IMR-90 (cell line): ENCODE results near the gene GFI1. TPM values are rescaled to one million over a fixed set of nuclear protein-coding genes. Genes with fewer than 3 reads are reported as not detected.

Experiments used
- ATAC-seq: fragments of 200-7000 bp; cut with Tn5 transposase; 2 replicates; pipeline ENCODE4 v1.9.1; 2020; ENCODE audit warnings: low read depth, mild to moderate bottlenecking, moderate library complexity
- BruUV-seq: library from RNA; stranded (reverse); fragments of 400-500 nt; replicated peaks from 2 replicates; lab custom pipeline; 2021; lab: Mats Ljungman, UMichigan
- CTCF ChIA-PET: fragments of 300-600 bp; formaldehyde crosslinking; extraction: SDS; loops from one replicate; lab custom pipeline; 2021; ENCODE audit warnings: antibody characterized with exemption; lab: Yijun Ruan, JAX
- POLR2A ChIA-PET: fragments of 300-600 bp; sonication (Branson Sonifier 250); formaldehyde crosslinking; loops from one replicate; lab custom pipeline; 2022; ENCODE audit warnings: antibody characterized with exemption; ENCODE audit not compliant: unreplicated experiment; lab: Charles Lee
- DNase-seq: peaks from one replicate; pipeline ENCODE4 v3.0.0; 2013
- H2AFZ ChIP-seq: replicated peaks from 2 replicates; pipeline ENCODE3; 2013; ENCODE audit warnings: low read length, mild to moderate bottlenecking; ENCODE audit not compliant: poor library complexity
- H2AK5ac ChIP-seq: 2 replicates; pipeline ENCODE4 v1.6.1; 2013; ENCODE audit warnings: low read depth, low read length, inconsistent platforms
- H2AK9ac ChIP-seq: replicated peaks from 2 replicates; pipeline ENCODE3; 2013; ENCODE audit warnings: mild to moderate bottlenecking, low read depth, low read length, moderate library complexity; ENCODE audit not compliant: poor library complexity
- H2BK120ac ChIP-seq: 2 replicates; pipeline ENCODE4 v1.6.1; 2013; ENCODE audit warnings: low read depth, low read length, inconsistent platforms
- H2BK15ac ChIP-seq: 3 replicates; pipeline ENCODE4 v1.6.1; 2013; ENCODE audit warnings: low read depth, low read length, inconsistent platforms
- H2BK20ac ChIP-seq: 2 replicates; pipeline ENCODE4 v1.6.1; 2013; ENCODE audit warnings: low read depth, mild to moderate bottlenecking, inconsistent platforms, low read length, moderate library complexity
- H2BK5ac ChIP-seq: 2 replicates; pipeline ENCODE4 v1.6.1; 2013; ENCODE audit warnings: mild to moderate bottlenecking, low read depth, low read length, inconsistent platforms; ENCODE audit not compliant: poor library complexity, severe bottlenecking
- H3K14ac ChIP-seq: replicated peaks from 2 replicates; pipeline ENCODE4 v1.6.1; 2013; ENCODE audit warnings: low read depth, low read length, inconsistent platforms
- H3K18ac ChIP-seq: 2 replicates; pipeline ENCODE4 v1.6.1; 2013; ENCODE audit warnings: low read depth, low read length, control low read depth
- H3K23ac ChIP-seq: 2 replicates; pipeline ENCODE4 v1.6.1; 2013; ENCODE audit warnings: low read depth, low read length, inconsistent platforms
- H3K27ac ChIP-seq: 2 replicates; pipeline ENCODE4 v1.5.1; 2013; ENCODE audit warnings: mild to moderate bottlenecking, control low read depth, low read length; ENCODE audit not compliant: insufficient read depth
- H3K27me3 ChIP-seq: 2 replicates; pipeline ENCODE4 v1.6.1; 2013; ENCODE audit warnings: low read length; ENCODE audit not compliant: control insufficient read depth, insufficient read depth
- H3K36me3 ChIP-seq: 2 replicates; pipeline ENCODE4 v1.6.1; 2013; ENCODE audit warnings: low read length, mixed read lengths; ENCODE audit not compliant: control insufficient read depth, insufficient read depth
- H3K4ac ChIP-seq: 2 replicates; pipeline ENCODE4 v1.6.1; 2013; ENCODE audit warnings: low read depth, low read length, inconsistent platforms
- H3K4me1 ChIP-seq: 2 replicates; pipeline ENCODE4 v1.6.1; 2013; ENCODE audit warnings: low read length, mixed read lengths; ENCODE audit not compliant: control insufficient read depth, insufficient read depth
- H3K4me2 ChIP-seq: 2 replicates; pipeline ENCODE4 v1.6.1; 2013; ENCODE audit warnings: low read depth, mild to moderate bottlenecking, control low read depth, low read length, moderate library complexity
- H3K4me3 ChIP-seq: 2 replicates; pipeline ENCODE4 v1.5.1; 2013; ENCODE audit warnings: low read depth, mild to moderate bottlenecking, control low read depth, low read length, moderate library complexity; ENCODE audit not compliant: insufficient read depth
- H3K56ac ChIP-seq: 2 replicates; pipeline ENCODE4 v1.6.1; 2013; ENCODE audit warnings: low read length, inconsistent platforms; ENCODE audit not compliant: insufficient read depth; ENCODE audit errors: extremely low read depth
- H3K79me1 ChIP-seq, 2 experiments: 2 replicates each; pipeline ENCODE4 v1.6.1; 2013; ENCODE audit warnings: low read length in 2 of 2, inconsistent platforms in 1 of 2, low read depth in 1 of 2
- H3K9ac ChIP-seq: 2 replicates; pipeline ENCODE4 v1.6.1; 2013; ENCODE audit warnings: low read depth, low read length, control low read depth
- H3K9me1 ChIP-seq: 2 replicates; pipeline ENCODE4 v1.6.1; 2013; ENCODE audit warnings: low read length, inconsistent platforms; ENCODE audit not compliant: insufficient read depth
- H3K9me3 ChIP-seq: 2 replicates; pipeline ENCODE4 v1.6.1; 2013; ENCODE audit warnings: low read length; ENCODE audit not compliant: control insufficient read depth, insufficient read depth
- H4K20me1 ChIP-seq: 2 replicates; pipeline ENCODE4 v1.6.1; 2013; ENCODE audit warnings: low read length, inconsistent platforms; ENCODE audit not compliant: insufficient read depth
- H4K5ac ChIP-seq: 2 replicates; pipeline ENCODE4 v1.6.1; 2013; ENCODE audit warnings: mild to moderate bottlenecking, low read depth, low read length, control low read depth
- H4K8ac ChIP-seq, 2 experiments: 2 replicates each; pipeline ENCODE4 v1.6.1; 2013; ENCODE audit warnings: low read depth in 2 of 2, low read length in 2 of 2, control low read depth in 1 of 2, inconsistent platforms in 1 of 2
- H4K91ac ChIP-seq: 2 replicates; pipeline ENCODE4 v1.6.1; 2013; ENCODE audit warnings: low read depth, low read length, inconsistent platforms; ENCODE audit not compliant: insufficient read depth
- BHLHE40 ChIP-seq: fragments of 150-350 bp; IDR thresholded peaks from 2 replicates; pipeline ENCODE4 v1.6.1; 2016; ENCODE audit warnings: mild to moderate bottlenecking, low read depth, low read length
- CEBPB ChIP-seq: IDR thresholded peaks from 2 replicates; pipeline ENCODE4 v1.6.1; 2012; ENCODE audit warnings: low read depth, low read length, improper control_type of control experiment
- CHD1 ChIP-seq: IDR thresholded peaks from 2 replicates; pipeline ENCODE4 v1.6.1; 2012; ENCODE audit warnings: low read depth, low read length, improper control_type of control experiment
- FOS ChIP-seq: fragments of 150-350 bp; IDR thresholded peaks from 2 replicates; pipeline ENCODE4 v1.6.1; 2016; ENCODE audit warnings: low read depth, low read length
- MAFK ChIP-seq: IDR thresholded peaks from 2 replicates; pipeline ENCODE4 v1.6.1; 2012; ENCODE audit warnings: low read depth, low read length, improper control_type of control experiment
- MAZ ChIP-seq: IDR thresholded peaks from 2 replicates; pipeline ENCODE4 v1.6.1; 2012; ENCODE audit warnings: low read depth, mild to moderate bottlenecking, low read length, improper control_type of control experiment, moderate library complexity, borderline replicate concordance
- MXI1 ChIP-seq: IDR thresholded peaks from 2 replicates; pipeline ENCODE4 v1.6.1; 2012; ENCODE audit warnings: low read depth, mild to moderate bottlenecking, low read length, moderate library complexity, borderline replicate concordance
- NFE2L2 ChIP-seq: fragments of 150-350 bp; IDR thresholded peaks from 2 replicates; pipeline ENCODE4 v1.6.1; 2016; ENCODE audit warnings: low read depth, mild to moderate bottlenecking, low read length
- POLR2A ChIP-seq: IDR thresholded peaks from 2 replicates; pipeline ENCODE4 v1.6.1; 2012; ENCODE audit warnings: mild to moderate bottlenecking, low read depth, low read length
- RAD21 ChIP-seq: IDR thresholded peaks from 2 replicates; pipeline ENCODE4 v1.6.1; 2012; ENCODE audit warnings: low read length, improper control_type of control experiment
- RCOR1 ChIP-seq: IDR thresholded peaks from 2 replicates; pipeline ENCODE4 v1.6.1; 2012; ENCODE audit warnings: mild to moderate bottlenecking, low read length, improper control_type of control experiment; ENCODE audit not compliant: insufficient replicate concordance
- RFX5 ChIP-seq: IDR thresholded peaks from 2 replicates; pipeline ENCODE4 v1.8.0; 2012; ENCODE audit warnings: low read depth, mild to moderate bottlenecking, low read length, moderate library complexity
- SMC3 ChIP-seq: fragments of 150-350 bp; IDR thresholded peaks from 2 replicates; pipeline ENCODE4 v1.6.1; 2016; ENCODE audit warnings: low read depth, mild to moderate bottlenecking, antibody characterized with exemption, low read length, moderate library complexity
- WGBS, 2 experiments: methylation state at CpG; one replicate each; pipeline versions ENCODE4 v1.1.5 to v1.1.7; 2013; ENCODE audit warnings: missing lambda C conversion rate in 2 of 2; ENCODE audit not compliant: insufficient read length in 1 of 2; ENCODE audit errors: extremely low coverage in 2 of 2; 5-methylcytosine and 5-hydroxymethylcytosine counted together
- dilution Hi-C: fragments of 300-500 bp; cut with HindIII; formaldehyde crosslinking; loops from one replicate; pipeline ENCODE4 v1.14.3; 2018; ENCODE audit warnings: low sequenced_read_pairs; ENCODE audit not compliant: unreplicated experiment
- in situ Hi-C: fragments of 300-500 bp; cut with MboI; formaldehyde crosslinking; loops from 3 replicates; pipeline ENCODE4 v1.14.3; 2019; ENCODE audit warnings: low sequenced_read_pairs, inconsistent platforms, mixed read lengths
- intact Hi-C: fragments of 100-400 bp; cut with micrococcal nuclease; formaldehyde crosslinking; loops from 2 replicates; pipeline ENCODE4 v1.10.0; 2022
- polyA plus RNA-seq, 3 experiments: library from polyadenylated mRNA; depleted of rRNA; stranded (reverse); fragments of >200 nt; gene quantifications; 2 replicates each; pipeline ENCODE4 v1.2.3, GENCODE V29; 2012; ENCODE audit warnings: low replicate concordance in 1 of 3
- total RNA-seq: library from RNA; depleted of rRNA; stranded (reverse); fragments of >200 nt; gene quantifications from 2 replicates; pipeline ENCODE4 v1.2.3, GENCODE V29; 2012
- TF ChIP-seq, protein P1 (sequence below): fragments of 150-350 bp; IDR thresholded peaks from 2 replicates; pipeline ENCODE4 v1.6.1; 2017; ENCODE audit warnings: mild to moderate bottlenecking, antibody characterized with exemption, low read length, low read depth
- TF ChIP-seq, protein P2 (sequence below): conservative IDR thresholded peaks from 2 replicates; pipeline ENCODE4 v1.5.1; 2012; ENCODE audit warnings: mild to moderate bottlenecking, low read depth, low read length, improper control_type of control experiment
- TF ChIP-seq, protein P3 (sequence below): fragments of 150-350 bp; IDR thresholded peaks from 2 replicates; pipeline ENCODE4 v1.6.1; 2016; ENCODE audit warnings: low read depth, mild to moderate bottlenecking, low read length, moderate library complexity, borderline replicate concordance

GFI1 gene
- total and polyA plus RNA-seq, 2 of the 4 experiments (the other 2 are of a cell fraction) = under 0.01 to 0.21 TPM

DNA sequence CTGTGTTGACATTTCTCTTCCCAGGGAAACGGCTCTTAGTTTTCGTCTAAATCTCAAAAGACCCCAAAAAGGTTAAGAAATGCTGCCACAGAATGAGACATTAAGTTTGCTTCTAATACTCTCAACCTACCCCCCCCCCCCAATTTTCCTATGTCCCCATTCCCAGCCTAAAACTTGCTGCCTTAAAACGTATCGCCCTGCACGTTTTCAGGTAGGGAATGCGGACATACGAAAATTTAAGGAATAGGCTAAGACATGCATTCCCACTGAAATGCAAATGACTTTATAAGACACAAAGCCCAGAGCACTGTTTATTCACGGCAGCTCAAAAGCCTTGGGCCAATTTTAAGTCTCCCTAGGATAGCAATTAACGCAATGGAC, 45.4 kb downstream of the GFI1 start:
- H2BK120ac ChIP-seq = no peak overlapping the region
- dilution Hi-C loops (no loop called here), in situ Hi-C loops (no loop called here), intact Hi-C loops (no loop called here)
- H4K8ac ChIP-seq = no peak overlapping the region
- ChIA-PET CTCF (no interaction called here), POLR2A (no interaction called here)
- no peak overlapping the region for H3K4ac ChIP-seq
- no peaks in the 10 kb centered on the region for H3K36me3 ChIP-seq
- DNase-seq (no peak), ATAC-seq (no peak)
- no peak overlapping the region for H3K4me3 ChIP-seq
- no peak overlapping the region for H2AFZ ChIP-seq
- H4K20me1 ChIP-seq = no peaks in the 10 kb centered on the region
- no peak for TF ChIP-seq RCOR1
- TF ChIP-seq MAZ = no peak
- TF ChIP-seq, protein P1, sequence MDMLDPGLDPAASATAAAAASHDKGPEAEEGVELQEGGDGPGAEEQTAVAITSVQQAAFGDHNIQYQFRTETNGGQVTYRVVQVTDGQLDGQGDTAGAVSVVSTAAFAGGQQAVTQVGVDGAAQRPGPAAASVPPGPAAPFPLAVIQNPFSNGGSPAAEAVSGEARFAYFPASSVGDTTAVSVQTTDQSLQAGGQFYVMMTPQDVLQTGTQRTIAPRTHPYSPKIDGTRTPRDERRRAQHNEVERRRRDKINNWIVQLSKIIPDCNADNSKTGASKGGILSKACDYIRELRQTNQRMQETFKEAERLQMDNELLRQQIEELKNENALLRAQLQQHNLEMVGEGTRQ = no peak
- no peak for TF ChIP-seq POLR2A
- no peak for TF ChIP-seq SMC3
- no peak for TF ChIP-seq NFE2L2
- TF ChIP-seq, protein P2, sequence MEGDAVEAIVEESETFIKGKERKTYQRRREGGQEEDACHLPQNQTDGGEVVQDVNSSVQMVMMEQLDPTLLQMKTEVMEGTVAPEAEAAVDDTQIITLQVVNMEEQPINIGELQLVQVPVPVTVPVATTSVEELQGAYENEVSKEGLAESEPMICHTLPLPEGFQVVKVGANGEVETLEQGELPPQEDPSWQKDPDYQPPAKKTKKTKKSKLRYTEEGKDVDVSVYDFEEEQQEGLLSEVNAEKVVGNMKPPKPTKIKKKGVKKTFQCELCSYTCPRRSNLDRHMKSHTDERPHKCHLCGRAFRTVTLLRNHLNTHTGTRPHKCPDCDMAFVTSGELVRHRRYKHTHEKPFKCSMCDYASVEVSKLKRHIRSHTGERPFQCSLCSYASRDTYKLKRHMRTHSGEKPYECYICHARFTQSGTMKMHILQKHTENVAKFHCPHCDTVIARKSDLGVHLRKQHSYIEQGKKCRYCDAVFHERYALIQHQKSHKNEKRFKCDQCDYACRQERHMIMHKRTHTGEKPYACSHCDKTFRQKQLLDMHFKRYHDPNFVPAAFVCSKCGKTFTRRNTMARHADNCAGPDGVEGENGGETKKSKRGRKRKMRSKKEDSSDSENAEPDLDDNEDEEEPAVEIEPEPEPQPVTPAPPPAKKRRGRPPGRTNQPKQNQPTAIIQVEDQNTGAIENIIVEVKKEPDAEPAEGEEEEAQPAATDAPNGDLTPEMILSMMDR = no peak
- no peak for TF ChIP-seq MAFK
- TF ChIP-seq RFX5 = no peak
- TF ChIP-seq, protein P3, sequence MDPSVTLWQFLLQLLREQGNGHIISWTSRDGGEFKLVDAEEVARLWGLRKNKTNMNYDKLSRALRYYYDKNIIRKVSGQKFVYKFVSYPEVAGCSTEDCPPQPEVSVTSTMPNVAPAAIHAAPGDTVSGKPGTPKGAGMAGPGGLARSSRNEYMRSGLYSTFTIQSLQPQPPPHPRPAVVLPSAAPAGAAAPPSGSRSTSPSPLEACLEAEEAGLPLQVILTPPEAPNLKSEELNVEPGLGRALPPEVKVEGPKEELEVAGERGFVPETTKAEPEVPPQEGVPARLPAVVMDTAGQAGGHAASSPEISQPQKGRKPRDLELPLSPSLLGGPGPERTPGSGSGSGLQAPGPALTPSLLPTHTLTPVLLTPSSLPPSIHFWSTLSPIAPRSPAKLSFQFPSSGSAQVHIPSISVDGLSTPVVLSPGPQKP = no peak
- no peak for TF ChIP-seq RAD21
- no peak for TF ChIP-seq CEBPB
- no peak for TF ChIP-seq MXI1
- no peak for TF ChIP-seq BHLHE40
- no peak for TF ChIP-seq CHD1
- no peak for TF ChIP-seq FOS
- H3K27me3 ChIP-seq = no peaks in the 10 kb centered on the region
- peaks cover 7% of the 10 kb centered on the region; the same call in 1 of the 2 replicates for H3K4me1 ChIP-seq
- no peak overlapping the region for H3K9ac ChIP-seq
- H4K5ac ChIP-seq = no peak overlapping the region
- H2AK9ac ChIP-seq = no peak overlapping the region
- no peak overlapping the region for H3K4me2 ChIP-seq
- no peak overlapping the region for H2BK15ac ChIP-seq
- H3K27ac ChIP-seq = no peak overlapping the region
- H3K18ac ChIP-seq = no peak overlapping the region
- no peak overlapping the region for H2BK5ac ChIP-seq
- H2AK5ac ChIP-seq = no peak overlapping the region
- no peak overlapping the region for H2BK20ac ChIP-seq
- no peaks in the 10 kb centered on the region for H3K79me1 ChIP-seq
- H3K9me3 ChIP-seq = no peaks in the 10 kb centered on the region
- H4K91ac ChIP-seq = no peak overlapping the region
- no peak overlapping the region for H3K56ac ChIP-seq
- H3K9me1 ChIP-seq = peaks cover 12% of the 10 kb centered on the region
- BruUV-seq = no TSS peak
- no peak overlapping the region for H3K23ac ChIP-seq
- 85% methylated on average over 6 of the region's 9 CpGs; no CpG with 5 or more reads in 1 of the 2 experiments for WGBS, 2 experiments
- no peak overlapping the region for H3K14ac ChIP-seq
